Measurements from ENCODE around the gene TRRAP.

The TRRAP gene

DNA sequence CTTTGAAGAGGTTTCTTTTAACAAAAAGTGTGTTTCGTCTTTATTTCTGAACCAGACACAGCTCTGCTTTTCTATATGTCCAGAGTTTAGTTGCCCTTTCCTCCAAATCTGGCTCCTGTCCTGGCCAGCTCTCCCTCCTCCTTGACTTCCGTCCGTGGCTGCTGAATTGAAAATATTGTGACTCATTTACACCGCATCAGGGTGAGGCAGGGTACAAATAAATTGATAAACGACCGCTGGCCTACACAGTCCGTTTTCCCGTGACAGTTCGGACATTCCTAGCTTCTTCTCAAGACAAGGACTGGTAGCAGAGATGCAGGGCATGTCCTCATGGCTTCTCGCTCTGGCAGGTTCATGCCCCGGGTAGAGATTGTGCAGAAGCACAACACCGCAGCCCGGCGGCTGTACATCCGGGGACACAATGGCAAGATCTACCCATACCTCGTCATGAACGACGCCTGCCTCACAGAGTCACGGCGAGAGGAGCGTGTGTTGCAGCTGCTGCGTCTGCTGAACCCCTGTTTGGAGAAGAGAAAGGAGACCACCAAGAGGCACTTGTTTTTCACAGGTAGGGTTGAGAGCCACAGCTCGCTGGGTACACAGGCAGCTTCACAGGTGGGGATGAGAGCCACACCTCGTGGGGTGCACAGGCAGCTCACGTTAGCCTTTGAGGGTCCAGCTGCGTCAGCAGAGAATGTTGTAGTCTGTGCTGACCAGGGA, 126.6 kb downstream of the TRRAP start:
- DNase-seq (ENCODE audit: low read depth in 3 of 3), result no peak

- no peak for DNase-seq (ENCODE audit: low read depth in 3 of 3)
Observed at GRCh38 chr7:99005776-99006175, 127.4 kb downstream of the TRRAP start.

DNA sequence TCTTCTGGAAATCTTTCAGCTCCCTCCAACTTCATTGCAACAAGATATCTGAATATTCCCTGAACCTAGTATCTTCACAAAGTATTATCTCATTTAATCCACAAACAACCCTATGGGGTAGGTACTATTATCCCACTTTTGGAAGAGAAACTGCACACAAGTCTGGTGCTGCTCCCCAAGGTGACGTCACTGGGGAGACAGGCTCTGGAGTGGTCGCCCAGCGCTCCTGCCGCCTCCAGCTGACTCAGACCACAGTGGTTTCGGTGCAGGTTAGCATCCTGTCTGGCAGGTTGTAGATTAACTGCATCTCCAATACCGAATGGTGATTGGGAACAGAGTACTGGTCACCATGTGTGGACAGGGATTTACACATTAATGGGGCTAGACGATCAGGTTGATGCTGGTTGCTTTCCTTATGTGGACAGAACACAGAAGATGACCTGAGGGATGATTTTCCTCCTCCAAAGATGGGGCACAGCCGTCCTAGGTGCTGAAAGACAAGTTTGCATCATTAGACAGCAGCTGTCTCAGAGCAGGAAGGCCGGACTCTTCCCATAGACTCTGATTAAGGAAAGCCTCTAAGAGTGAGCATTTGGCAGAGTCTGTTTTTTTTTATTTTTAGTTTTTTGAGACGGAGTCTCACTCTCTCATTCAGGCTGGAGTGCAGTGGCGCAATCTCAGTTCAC, 128.6 kb downstream of the TRRAP start:
- DNase-seq (ENCODE audit: low read depth in 3 of 3), result no peak

DNA sequence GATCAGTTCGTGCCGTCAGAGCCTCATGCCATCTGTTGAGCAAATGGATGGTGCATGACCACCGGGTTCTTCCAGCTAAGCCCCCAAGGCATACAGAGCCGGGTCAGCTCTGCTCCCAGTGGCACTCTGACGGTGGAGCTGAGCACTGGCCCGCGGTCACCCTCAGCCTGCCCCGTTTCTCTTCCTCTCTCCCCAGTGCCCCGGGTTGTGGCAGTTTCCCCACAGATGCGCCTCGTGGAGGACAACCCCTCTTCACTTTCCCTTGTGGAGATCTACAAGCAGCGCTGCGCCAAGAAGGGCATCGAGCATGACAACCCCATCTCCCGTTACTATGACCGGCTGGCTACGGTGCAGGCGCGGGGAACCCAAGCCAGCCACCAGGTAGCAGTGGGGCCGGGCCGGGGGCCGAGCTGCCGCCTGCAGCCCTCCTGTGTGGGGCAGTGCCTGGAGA, 129.9 kb downstream of the TRRAP start:
- no peak for DNase-seq (ENCODE audit: low read depth in 3 of 3)

- DNase-seq (ENCODE audit: low read depth in 3 of 3), result no peak
Observed at GRCh38 chr7:99008921-99009530, 130.7 kb downstream of the TRRAP start.

- no peak for DNase-seq (ENCODE audit: low read depth in 3 of 3)
Observed at GRCh38 chr7:99010281-99010680, 131.9 kb downstream of the TRRAP start.

- no peak for DNase-seq (ENCODE audit: low read depth in 3 of 3)
Observed at GRCh38 chr7:99011341-99011705, 133.0 kb downstream of the TRRAP start.

- DNase-seq (ENCODE audit: low read depth in 3 of 3), result no peak
Observed at GRCh38 chr7:99011706-99012404, 133.5 kb downstream of the TRRAP start.

DNA sequence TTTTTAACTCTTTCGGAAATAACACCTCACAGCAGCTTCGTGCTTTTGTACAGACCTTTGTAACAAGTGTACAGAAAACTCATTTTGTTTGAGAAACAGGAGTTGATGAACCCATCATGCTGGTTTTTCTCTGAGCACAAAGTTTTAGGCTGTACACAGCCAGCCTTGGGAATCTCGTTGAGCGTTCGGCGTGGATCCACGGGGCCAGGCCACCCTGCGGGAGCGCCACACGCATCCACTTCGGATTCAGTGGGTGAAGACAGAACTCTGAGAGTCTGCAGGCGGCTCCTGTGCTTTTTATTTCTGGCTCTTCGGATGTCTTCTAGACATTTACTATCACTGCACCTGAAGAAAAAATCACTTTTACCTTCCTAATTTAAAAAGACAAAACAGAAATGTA, 134.4 kb downstream of the TRRAP start:
- DNase-seq (ENCODE audit: low read depth in 3 of 3), result no peak

DNA sequence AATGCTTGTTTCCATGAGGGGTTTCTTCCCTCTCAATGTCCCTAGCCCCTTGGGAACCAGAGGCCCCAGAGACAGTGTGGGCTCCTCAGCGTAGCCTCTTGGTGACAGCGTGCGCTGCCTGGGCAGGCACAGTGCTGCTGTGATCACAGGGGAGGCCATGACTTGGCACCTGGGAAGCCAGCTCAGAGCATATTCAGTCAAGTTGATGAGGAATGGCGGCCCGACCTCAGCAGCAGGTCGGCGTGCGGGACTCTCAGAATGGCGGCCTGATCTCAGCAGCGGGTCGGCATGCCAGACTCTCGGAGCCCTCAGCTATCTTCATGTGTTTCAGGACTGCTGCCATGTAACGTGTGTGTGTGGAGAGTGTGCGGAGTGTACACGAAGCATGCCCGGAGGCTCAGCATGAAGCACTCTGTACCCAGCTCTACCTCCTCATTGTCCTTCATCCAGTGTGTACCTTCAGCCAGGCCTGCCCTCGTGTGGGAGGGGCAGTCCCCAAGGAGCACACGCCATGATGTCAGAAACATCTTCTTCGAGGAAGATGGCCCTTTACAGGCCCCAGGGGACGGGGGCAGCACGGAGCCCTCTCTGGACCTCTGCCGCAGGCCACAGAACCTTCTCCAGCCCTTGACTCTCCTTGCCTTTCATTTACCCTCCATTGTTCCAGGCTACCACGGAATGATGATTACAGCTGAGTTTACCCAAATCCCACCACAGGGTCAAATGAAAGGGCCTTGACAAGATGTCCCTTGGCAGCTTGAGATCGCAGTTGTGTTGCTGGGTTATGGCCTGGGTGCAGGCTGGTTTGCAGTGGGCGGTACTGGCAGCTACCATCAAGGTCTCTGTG, 135.2 kb downstream of the TRRAP start:
- no peak for DNase-seq (ENCODE audit: low read depth in 3 of 3)

DNA sequence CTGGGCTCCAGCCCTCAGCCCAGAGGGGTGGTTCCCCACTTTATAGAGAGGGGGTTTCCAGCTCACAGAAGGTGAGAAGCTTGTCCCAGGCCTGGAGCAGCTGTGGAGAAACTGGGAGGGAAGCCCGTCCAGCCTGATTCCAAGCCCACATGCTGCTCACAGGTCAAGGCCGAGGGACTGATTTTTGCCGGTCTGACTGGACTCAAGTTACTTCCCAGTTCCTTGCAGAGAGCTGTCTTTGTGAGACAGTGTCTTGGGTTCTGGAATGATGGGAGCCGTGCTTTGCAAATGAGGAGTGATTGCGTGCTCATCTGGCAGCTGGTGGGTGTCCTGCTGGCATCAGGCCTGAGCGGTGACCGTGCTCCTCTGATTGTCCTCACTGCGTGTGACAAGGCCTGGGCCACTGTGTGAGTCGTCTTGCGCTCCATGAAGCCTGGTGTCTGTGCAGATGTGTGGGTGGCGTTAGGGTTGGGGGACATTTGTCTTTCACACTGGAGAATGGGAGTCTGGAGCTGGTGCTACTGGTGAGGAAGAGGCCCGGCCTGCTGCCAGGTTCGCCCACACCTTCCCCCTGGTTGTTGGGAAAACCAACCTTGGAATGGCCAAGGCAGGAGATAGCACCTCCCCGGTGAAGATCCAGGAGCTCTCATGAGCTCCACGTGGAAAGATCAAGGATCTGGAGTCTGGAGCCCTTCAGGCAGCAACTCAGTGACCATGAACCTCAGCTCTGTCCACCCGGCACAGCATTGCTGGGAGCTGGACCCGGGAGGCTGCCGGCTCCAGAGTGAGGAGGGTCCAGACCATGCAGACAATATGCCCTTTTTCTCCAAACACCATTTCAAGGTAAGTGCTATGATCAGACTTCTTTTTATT, 136.0 kb downstream of the TRRAP start:
- no peak for DNase-seq (ENCODE audit: low read depth in 3 of 3)

DNA sequence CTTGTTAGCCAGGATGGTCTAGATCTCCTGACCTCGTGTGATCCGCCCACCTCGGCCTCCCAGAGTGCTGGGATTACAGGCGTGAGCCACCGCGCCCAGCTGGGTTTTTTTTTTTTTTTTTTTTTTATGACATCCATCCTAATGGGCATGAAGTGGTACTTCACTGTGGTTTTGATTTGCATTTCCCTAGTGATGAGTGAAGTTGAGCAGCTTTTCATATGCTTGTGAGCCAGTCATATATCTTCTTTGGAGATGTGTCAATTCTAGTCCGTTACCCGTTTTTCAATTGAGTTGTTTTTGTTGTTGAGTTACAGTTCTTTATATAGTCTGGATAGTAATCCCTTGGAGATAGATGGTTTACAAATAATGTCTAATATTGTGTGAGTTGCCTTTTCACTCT, 137.9 kb downstream of the TRRAP start:
- no peak for DNase-seq (ENCODE audit: low read depth in 3 of 3)

GRCh38 chr7:99019523-99020412, 141.4 kb downstream of the TRRAP start:
- no peak for DNase-seq (ENCODE audit: low read depth in 3 of 3)

- DNase-seq (ENCODE audit: low read depth in 3 of 3), result no peak
Observed at GRCh38 chr7:99020413-99020715, 142.0 kb downstream of the TRRAP start.

GRCh38 chr7:99021941-99022560, 143.7 kb downstream of the TRRAP start:
- DNase-seq (ENCODE audit: low read depth in 3 of 3), result no peak

DNA sequence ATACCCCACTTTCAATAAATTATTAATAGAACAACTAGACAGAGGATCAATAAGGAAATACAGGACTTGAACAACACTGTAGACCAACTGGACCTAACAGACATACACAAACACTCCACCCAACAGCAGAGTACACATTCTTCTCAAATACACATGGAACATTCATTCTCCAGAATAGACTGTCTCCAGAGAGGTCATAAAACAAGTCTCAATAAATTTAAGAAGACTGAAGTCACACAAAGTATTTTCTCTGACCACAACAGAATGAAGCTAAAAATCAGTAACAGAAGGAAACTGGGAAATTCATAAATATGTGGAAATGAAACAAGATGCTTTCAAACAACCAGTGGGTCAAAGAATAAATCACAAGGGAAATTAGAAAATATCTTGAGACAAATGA, 145.7 kb downstream of the TRRAP start:
- DNase-seq (ENCODE audit: low read depth in 3 of 3), result no peak

DNA sequence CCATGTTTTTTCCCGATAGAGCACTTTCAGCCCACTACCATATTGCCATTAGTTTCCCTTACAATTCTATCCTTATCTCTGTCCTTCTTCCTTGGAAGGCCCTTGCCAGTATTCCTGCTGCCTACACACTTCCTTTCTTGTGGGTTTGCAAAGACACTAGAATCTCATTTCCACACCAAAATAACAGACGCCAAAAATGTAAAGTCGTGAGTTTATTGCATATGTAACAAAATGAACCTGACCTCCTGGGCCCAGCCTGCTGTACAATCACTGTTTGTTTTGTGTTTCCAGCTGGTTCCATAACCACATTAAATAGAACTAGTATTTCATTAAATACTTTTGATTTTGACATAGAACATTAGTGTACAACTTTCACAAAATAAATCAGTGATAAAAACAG, 148.9 kb downstream of the TRRAP start:
- DNase-seq (ENCODE audit: low read depth in 3 of 3), result no peak

- DNase-seq (ENCODE audit: low read depth in 3 of 3), result no peak
Observed at GRCh38 chr7:99027841-99028240, 149.5 kb downstream of the TRRAP start.

DNA sequence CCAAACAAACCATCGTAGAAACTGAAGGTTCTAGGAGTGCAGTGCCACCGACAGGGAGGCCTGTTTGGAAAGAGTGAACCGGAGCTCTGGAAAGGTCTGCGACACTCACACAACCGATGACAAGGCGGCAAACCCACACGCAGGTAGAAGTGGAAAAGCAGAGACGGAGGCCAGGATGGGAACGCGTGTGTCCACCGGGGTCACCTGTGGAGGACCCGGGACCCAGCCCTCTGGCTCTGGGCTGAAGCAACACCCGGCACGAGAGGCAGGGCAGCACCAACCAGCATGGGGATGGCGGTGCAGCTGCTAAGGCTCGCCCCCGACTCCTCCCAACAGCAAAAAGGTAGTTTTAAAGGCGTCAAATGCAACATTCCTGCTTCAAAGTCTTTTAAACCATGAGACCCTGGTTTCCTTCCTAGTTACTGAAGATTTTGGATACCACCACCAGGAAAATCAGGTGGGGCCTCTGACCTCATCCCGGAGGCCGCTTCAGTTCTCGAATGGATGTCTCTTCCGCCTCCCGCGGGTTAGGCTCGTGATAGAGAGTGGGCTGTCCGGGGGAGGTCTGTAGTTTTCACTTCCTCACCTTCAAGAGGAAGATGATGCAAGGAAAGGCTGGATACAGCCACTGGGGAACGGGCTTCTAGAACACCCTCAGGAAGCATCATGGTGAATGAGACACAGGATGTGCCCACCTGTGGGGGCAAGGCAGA, 150.1 kb downstream of the TRRAP start:
- DNase-seq (ENCODE audit: low read depth in 3 of 3), result no peak
